ENCODE measurements around the gene TCF15. TPM values are rescaled to one million over a fixed set of nuclear protein-coding genes. Genes with fewer than 3 reads are reported as not detected.

The TCF15 gene
- total and polyA plus RNA-seq, 8 donors = 0.25 to 0.43 (median 0.33) TPM; not detected in 5

DNA sequence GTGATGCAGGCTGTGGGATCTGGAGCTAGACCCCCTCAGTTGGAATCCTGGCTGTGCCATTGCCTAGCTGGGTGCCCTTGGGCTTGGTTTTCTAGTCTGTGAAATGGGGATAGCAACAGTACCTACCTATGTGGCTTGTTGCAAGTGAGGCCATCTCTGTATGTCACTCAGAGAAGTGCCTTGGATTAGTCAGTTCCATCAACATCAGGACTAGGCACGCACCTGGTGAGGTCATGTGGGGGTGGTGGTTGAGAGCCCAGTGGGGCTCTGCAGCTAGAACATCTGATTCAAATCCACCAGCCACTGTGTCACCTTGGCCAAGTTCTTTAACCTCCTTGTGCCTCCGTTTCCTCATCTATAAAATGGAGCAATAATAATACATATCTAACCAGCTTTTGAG is 12.5 kb downstream of the TCF15 start:
- Histone ChIP-seq H3K27me3 (peaks cover 0 to 32% (median 0%) of the 10 kb centered on the region in 3 donors), H3K4me3 (no peak overlapping the region), H3K4me1 (no peaks in the 10 kb centered on the region), H3K27ac (no peak overlapping the region), H3K36me3 (no peaks in the 10 kb centered on the region), H3K9me3 (no peaks in the 10 kb centered on the region)
- intact Hi-C loops (cut with DNase I; ENCODE audit: low total_unique reads) = no loop called here
- no peak for DNase-seq
- TF ChIP-seq EP300 (IDR thresholded peaks at IDR 0.05) = no peak
- TF ChIP-seq POLR2AphosphoS5 (IDR thresholded peaks at IDR 0.05) = no peak
- no peak for TF ChIP-seq POLR2A (IDR thresholded peaks at IDR 0.05)
- TF ChIP-seq, protein P1, sequence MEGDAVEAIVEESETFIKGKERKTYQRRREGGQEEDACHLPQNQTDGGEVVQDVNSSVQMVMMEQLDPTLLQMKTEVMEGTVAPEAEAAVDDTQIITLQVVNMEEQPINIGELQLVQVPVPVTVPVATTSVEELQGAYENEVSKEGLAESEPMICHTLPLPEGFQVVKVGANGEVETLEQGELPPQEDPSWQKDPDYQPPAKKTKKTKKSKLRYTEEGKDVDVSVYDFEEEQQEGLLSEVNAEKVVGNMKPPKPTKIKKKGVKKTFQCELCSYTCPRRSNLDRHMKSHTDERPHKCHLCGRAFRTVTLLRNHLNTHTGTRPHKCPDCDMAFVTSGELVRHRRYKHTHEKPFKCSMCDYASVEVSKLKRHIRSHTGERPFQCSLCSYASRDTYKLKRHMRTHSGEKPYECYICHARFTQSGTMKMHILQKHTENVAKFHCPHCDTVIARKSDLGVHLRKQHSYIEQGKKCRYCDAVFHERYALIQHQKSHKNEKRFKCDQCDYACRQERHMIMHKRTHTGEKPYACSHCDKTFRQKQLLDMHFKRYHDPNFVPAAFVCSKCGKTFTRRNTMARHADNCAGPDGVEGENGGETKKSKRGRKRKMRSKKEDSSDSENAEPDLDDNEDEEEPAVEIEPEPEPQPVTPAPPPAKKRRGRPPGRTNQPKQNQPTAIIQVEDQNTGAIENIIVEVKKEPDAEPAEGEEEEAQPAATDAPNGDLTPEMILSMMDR (IDR thresholded peaks at IDR 0.05) = no peak
- 76 to 94% (median 92%) methylated on average over 2 of the region's 2 CpGs for WGBS, 5 donors

DNA sequence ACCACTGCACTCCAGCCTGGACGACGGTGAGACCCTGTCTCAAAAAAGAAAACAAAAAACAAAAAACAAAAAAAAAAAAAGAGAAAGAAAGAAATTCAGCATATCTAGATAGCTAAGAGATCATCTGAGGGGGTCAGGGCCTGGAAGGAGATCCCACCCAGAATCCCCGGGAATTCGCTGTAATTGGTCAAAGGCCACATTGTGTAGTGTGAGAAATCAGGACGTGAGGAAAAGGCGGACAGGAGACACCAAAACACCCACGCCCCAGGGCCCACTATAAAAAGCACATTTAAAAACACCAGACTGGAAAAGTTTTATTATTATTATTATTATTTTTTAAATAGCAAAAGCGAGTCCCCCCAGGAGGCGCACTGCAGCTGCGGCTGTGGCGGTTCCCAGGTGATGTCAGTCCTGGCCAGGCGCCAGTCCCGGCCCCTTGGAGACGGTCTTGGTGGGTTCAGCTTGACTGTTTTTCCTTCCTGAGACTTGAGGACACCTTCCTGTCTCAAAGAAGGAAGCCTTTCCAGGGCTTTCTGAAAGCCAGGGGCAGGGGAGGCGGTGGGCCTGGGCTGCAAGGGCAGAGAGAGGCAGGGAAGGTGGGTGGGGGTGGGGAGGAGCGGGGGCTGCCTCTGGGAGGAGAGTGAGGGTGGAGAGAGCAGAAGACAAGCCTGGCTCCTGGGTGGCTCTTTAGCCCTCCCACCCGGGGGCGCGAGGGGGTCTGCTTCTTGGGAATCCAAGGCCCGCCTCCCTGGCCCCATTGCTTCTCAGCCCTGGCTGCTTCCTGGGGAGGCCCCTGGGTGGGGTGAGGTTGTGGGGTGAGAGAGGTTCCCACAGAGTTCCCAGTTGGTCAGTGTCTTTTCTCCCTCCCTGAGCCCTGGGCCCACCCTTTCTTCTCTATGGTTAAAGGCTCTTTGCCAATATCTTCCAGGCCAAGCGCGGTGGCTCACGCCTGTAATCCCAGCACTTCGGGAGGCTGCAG is 14.5 kb downstream of the TCF15 start:
- Histone ChIP-seq H3K4me3 (no peak overlapping the region), H3K36me3 (no peaks in the 10 kb centered on the region), H3K9me3 (no peaks in the 10 kb centered on the region), H3K27me3 (peaks cover 0 to 43% (median 0%) of the 10 kb centered on the region in 3 donors), H3K27ac (no peak overlapping the region), H3K4me1 (no peaks in the 10 kb centered on the region)
- intact Hi-C loops (cut with DNase I; ENCODE audit: low total_unique reads) = no loop called here
- no peak for TF ChIP-seq POLR2AphosphoS5 (IDR thresholded peaks at IDR 0.05)
- no peak for TF ChIP-seq EP300 (IDR thresholded peaks at IDR 0.05)
- TF ChIP-seq POLR2A (IDR thresholded peaks at IDR 0.05) = no peak
- TF ChIP-seq, protein P1 (IDR thresholded peaks at IDR 0.05) = no peak
- 54 to 72% (median 66%) methylated on average over 20 to 24 of the region's 24 CpGs for WGBS, 5 donors
- peak in 1 of 2 donors; percentile 80 for DNase-seq

DNA sequence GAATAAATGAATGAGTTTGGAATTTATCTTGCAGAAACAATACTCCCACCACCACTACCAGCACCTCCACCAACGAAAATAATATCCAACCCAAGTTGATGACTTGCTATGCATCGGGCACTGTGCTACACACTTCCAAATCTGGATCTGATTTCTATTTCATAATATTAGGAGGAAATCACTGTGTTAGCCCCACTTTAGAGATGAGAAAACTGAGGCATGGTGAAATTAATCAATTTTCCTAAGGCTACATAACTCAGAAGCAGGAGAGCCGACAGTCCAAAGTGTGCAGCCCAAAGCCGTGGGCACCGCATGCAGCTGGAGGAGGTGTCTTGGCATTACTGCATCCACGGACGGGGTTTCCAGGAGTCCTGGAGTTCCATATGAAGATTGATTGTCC is 17.6 kb downstream of the TCF15 start:
- no peaks in the 10 kb centered on the region for H3K4me1 ChIP-seq
- peaks cover 0 to 43% (median 0%) of the 10 kb centered on the region in 3 donors for H3K27me3 ChIP-seq
- intact Hi-C loops (cut with DNase I; ENCODE audit: low total_unique reads) = no loop called here
- H3K27ac ChIP-seq = no peak overlapping the region
- no peaks in the 10 kb centered on the region for H3K9me3 ChIP-seq
- H3K36me3 ChIP-seq = no peaks in the 10 kb centered on the region
- H3K4me3 ChIP-seq = no peak overlapping the region
- DNase-seq = no peak
- TF ChIP-seq, protein P1 (IDR thresholded peaks at IDR 0.05) = no peak
- TF ChIP-seq POLR2A (IDR thresholded peaks at IDR 0.05) = no peak
- TF ChIP-seq EP300 (IDR thresholded peaks at IDR 0.05) = no peak
- no peak for TF ChIP-seq POLR2AphosphoS5 (IDR thresholded peaks at IDR 0.05)
- 86 to 91% (median 89%) methylated on average over 7 of the region's 7 CpGs for WGBS, 5 donors

DNA sequence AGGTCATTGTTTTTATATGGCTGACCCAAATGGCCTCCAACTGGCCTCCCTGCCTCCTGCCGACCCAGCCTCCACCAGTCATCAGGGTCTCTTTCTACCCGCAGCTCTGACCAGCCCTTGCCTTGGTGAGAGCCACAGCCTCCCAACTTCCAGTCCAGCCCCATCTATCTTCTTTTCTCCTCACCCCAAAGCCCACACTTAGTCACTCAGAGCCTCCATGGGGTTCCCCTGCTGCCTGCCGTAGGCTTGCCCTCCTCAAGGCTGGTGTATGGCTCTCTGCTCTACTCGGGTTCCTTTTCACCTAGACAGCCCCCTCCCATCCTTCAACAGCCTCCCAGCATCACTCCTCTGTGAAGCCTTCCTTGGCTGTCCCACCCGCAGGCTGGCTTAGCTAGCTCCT is 18.2 kb downstream of the TCF15 start:
- H3K36me3 ChIP-seq = no peaks in the 10 kb centered on the region
- TF ChIP-seq POLR2AphosphoS5 (IDR thresholded peaks at IDR 0.05) = no peak
- H3K4me1 ChIP-seq = no peaks in the 10 kb centered on the region
- 69 to 83% (median 82%) methylated on average over 4 to 5 of the region's 5 CpGs for WGBS, 5 donors
- peaks cover 0 to 43% (median 0%) of the 10 kb centered on the region in 3 donors for H3K27me3 ChIP-seq
- intact Hi-C loops (cut with DNase I; ENCODE audit: low total_unique reads) = no loop called here
- no peaks in the 10 kb centered on the region for H3K9me3 ChIP-seq
- H3K4me3 ChIP-seq = no peak overlapping the region
- no peak overlapping the region for H3K27ac ChIP-seq
- no peak for DNase-seq
